GM21360 (cell line): ENCODE results near the gene KCNAB1.
A peak's percentile ranks its signal among the peaks of the same experiment; 100 is the strongest.

Experiments
- ATAC-seq: cut with Tn5 transposase; IDR thresholded peaks from one replicate; pipeline ENCODE4 v1.9.1; 2021; ENCODE audit warnings: mild to moderate bottlenecking, moderate library complexity; ENCODE audit not compliant: unreplicated experiment

KCNAB1 gene

GRCh38 chr3:156434921-156435320 lies 314.5 kb downstream of the KCNAB1 start:
- ATAC-seq = no peak

GRCh38 chr3:156443079-156443478 lies 322.7 kb downstream of the KCNAB1 start:
- ATAC-seq = no peak

GRCh38 chr3:156445117-156446090 lies 325.0 kb downstream of the KCNAB1 start:
- ATAC-seq = no peak

GRCh38 chr3:156448300-156448699 lies 327.9 kb downstream of the KCNAB1 start:
- peak; percentile 62 for ATAC-seq

DNA sequence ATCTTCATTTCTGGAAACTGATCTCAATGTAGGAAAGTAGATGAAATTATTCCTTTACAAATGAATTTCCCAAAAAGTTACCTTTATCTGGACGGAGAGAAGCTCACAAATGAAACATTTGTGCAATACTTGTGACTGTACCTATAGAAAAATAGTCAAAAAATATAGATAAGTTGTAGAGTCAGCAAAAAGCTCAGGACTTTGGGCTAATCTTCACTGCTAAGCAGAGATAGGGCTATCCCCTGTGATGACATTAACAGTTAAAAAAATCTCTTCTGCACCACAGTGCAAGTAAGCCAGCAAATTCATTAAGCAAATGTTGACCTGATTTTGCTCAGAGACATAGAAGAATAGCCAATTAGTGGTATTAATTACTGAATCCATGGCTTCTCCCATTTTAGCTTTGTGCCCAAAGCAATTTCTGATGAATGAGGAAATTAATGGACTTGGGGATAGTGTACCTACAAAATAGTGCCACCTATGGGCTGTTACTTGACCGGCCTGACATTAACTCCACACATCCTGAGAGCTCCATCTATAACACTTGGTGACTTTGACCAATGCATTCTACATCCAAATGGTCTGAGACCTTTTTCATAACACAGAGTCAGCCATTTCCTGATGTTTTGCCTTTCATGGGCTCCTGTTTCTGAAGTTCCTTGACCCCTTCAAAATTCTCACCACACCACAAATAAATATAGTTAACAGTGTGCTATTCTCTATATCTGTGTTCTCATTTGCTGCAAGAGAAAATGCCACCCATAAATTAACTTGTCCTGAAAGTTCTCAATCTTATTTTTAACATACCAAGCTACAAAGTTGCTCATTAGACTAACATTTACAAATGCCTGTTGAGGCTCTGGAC lies 329.6 kb downstream of the KCNAB1 start:
- peak; percentile 52 for ATAC-seq

DNA sequence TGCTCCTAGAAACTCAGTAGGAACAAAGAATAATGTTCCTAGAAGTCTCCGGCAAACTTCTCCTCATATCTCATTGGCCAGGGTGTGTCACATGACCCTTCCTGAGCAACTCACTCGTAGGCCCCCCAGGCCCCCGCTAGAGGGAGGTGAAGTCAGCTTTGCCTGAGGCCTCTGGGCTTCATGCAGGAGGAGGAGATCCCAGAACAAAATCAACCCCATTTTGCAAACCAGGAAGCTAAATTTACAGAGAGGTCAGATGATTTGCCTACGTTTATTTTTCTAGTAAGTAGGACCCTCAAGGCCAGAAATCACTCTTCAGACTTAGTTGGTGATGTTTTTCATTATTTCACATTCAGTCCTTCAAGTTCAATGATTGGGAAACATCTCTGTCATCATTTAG lies 335.5 kb downstream of the KCNAB1 start:
- no peak for ATAC-seq

GRCh38 chr3:156456771-156457224 lies 336.4 kb downstream of the KCNAB1 start:
- no peak for ATAC-seq

GRCh38 chr3:156459434-156459833 lies 339.1 kb downstream of the KCNAB1 start:
- ATAC-seq = no peak

GRCh38 chr3:156460206-156460611 lies 339.8 kb downstream of the KCNAB1 start:
- ATAC-seq = peak; percentile 69

DNA sequence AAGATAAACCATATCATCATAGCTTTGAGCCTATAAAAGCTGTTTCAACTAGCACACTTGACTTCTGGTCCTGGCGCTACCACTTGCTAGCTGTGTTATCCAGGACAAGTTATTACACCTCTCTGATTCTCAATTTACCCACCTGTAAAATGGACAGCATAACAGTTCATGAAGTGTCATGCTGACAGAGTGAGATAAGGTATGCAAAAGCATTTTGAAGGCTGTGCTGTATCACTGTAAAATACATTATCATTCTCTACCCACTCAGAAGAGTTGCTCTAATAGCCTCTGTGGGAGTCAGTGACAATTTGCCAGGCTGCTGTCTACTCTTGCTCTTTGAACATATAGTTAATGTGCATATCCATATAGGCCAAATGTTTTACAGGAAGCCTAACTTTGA lies 341.5 kb downstream of the KCNAB1 start:
- no peak for ATAC-seq

GRCh38 chr3:156463123-156463522 lies 342.7 kb downstream of the KCNAB1 start:
- no peak for ATAC-seq

DNA sequence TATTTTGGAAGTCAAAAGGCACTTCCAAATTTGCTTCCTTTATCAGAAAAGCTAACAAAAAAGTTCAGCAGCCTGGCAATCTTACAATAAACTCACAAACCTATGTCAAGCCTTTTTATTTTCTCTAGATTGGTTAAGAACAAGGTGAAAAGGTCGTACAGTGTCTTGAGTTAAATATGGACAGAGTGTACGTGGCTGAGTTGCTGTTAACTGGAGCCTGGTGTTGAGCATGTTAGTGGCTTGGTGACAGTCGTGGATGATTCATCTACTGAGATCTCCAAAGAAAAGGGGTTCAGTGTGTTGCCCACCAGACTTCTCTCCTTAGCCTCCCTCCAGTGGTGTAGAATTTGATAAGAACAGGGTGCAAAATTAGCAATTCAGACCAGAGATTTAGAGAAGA lies 344.8 kb downstream of the KCNAB1 start:
- ATAC-seq = no peak

DNA sequence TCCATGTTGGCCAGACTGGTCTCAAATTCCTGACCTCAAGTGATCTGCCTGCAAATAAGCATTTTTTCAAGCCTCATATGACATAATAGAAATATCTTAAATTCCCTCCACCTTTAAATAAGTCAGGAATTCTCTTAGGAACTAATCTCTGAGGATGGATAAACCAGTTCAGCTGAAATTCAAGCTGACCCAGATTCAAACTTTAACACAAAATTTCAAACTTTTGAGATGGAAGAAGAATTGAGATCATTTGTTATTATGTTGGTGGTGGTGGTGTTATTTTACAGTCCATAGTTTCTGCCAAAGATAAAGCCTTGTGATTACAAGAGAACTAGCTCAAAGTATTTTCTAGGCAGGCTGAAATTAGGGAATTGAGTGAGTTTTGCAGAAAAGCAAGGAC lies 349.1 kb downstream of the KCNAB1 start:
- no peak for ATAC-seq

DNA sequence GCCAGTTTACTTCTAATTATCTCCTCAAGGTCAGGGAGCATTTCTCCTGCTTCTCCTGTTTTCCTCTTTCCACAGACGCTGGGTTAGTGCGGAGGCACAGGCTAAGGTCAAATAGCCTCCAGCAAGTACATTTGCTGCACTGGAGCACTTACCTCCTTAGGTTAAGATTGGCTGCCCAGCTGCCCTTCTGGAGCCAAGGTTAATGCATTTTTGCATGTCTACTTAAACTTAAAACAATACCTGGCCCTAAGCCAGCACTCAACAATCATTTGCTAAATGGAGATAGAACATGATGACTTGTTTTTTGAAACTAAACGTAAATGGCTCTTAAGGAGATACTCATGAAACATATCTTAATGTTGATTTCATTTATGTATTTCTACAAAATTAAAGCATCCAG lies 351.1 kb downstream of the KCNAB1 start:
- ATAC-seq = no peak

DNA sequence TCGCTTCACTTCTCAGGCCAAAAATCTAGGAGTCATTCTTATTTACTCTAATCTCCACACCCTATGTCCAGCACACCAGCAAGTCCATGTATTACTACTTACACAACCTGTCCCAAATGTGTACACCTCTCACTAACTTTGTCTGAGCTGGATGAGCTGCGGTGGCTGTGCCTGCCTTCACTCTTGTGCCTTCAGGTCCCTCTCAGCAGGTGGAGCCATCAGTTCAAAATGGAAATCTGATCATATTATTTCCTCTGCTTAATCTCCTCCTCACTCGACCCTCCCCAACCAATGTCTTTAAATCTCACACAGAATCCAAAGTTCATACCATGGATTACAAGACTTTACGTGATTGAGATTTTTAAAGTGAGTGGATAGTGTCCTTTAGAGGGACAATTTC lies 351.8 kb downstream of the KCNAB1 start:
- no peak for ATAC-seq

DNA sequence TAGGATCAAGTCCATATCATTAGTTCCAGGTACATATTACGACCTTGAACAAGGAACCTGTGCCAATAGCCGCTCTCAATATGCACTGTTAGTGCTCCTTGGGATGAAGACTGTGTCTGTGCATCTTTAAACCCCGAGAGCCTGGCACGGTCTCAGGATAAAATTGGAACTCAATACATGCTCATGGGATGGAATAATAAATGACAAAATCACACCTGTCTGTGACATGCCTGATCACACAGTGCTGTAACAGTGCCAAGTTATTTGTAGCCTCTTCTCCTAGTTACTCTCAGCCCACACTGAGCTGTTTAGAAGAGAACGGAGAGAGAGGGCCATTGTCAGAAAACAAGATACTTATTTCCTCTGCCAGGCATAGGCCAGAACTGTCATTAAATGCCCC lies 352.3 kb downstream of the KCNAB1 start:
- no peak for ATAC-seq

GRCh38 chr3:156473341-156473740 lies 353.0 kb downstream of the KCNAB1 start:
- no peak for ATAC-seq

DNA sequence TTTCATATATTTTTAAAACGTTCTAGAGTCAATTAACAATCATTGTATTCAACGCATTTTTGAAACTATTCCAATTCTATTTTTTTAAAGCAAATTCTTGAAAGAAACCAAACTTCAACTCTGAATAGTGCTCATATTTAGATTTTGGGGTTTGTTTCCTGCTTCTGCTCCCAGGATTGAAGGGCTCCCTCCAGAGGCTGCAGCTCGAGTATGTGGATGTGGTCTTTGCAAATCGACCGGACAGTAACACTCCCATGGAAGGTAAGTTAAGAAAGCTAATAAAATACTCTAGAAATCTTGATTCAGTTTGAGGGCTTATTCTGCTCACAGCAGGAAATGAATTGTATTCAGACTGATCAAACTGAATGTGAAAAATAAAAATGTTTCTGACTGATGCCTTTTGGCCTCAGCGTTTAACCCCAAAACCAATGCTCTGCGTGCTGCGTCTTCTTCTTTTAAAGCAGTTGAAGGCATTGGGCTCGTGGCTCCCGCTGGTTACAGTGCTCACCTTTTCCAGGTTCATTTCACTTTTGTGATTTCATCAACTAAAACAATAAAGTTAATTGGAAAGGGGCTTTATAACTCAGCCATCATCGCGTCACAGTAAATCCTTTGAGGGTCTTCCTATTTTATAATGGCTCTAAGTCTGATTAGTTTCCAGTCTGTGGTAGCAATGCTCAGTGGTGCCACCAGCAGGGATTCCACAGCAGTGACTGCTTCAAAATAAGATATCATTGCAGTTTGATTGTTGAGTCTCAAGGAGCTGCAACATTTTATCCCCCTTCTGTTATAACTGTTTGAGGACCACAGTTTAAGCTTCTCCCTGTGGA lies 354.4 kb downstream of the KCNAB1 start:
- ATAC-seq = no peak

GRCh38 chr3:156477323-156477722 lies 356.9 kb downstream of the KCNAB1 start:
- no peak for ATAC-seq

GRCh38 chr3:156478891-156479290 lies 358.5 kb downstream of the KCNAB1 start:
- ATAC-seq = no peak

GRCh38 chr3:156479604-156480003 lies 359.2 kb downstream of the KCNAB1 start:
- ATAC-seq = no peak
